ENCODE results near the gene PRICKLE4.

PRICKLE4 gene

DNA sequence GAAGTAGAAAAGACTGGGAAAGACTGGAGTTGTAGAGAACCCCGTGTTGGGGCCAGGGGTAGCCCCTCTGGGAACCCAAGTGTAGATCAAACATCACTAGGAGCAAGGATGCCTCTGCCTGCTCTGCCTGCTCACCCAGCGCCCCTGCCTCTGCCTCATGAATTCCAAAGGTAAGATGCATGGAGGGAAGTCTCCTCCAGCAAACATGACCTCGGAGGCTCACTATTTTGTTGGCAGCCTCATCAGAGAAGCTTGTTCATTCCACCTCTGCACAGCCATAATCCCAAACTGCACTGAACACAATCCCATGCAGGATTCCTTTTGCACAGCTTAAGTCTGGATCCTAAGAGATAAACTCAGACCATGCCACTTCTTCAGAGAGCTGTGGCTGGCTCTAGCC is 5.7 kb upstream of the PRICKLE4 start:
- no peak for DNase-seq

DNA sequence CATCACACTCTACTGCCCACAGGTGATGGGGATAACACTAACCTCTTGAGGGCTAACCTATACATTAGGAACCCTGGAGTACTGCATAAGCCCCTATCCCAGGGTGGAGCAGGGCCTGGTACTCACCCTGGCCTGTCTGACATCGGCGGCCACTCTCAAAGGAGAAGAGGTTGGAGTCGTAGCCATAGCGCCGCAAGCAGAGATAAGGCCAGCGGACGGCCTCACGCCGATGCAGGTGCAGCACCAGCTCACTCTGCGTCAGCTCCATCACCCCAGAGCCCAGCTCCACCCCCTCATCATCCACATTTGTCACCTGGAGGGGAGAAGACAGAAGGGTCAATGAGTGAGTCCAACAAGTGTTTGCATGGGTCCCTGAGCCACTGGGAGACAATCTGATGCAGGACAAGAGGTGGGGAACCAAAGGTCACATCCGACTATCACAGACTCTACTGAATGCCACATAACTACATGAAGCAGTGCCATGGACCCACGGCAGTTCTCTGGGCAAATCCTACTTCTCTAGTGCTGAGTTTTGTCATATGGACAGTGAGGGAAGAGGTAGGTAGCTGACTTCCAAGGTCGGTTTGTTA is 5.2 kb upstream of the PRICKLE4 start:
- no peak for DNase-seq

DNA sequence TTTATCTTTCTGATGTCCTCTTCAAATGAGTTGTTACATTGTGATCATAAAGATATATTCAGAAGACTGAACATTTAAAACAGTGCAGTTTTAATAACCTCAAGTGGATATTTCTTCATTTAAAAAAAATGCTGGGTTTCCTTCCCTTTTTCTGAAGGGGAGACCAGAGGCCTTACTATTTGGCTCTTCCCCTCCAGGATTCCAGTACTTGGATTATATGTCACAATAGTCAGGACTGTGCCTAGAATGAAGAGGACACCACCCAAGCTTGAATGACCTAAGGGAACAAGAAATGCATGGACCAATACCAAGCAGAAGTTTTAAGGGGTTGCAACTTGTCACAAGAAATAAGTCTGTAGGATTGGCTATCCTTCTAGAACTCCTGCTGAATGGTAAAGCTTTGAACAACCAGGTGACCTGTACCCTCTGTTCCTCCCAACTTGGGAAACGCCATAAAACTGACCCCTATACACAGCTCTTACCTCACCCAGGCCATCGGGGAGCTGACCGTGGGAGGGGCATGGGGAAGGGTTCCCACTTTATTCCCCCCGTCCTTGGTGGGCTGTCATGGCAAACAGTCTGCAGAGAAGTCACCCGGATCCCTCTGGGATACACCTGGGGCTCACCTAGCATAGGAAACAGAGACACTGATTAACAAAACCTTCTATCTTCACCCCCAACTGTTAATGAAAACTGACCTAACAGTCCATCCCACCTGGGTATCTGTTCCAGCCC is 2.9 kb upstream of the PRICKLE4 start:
- DNase-seq: no peak

DNA sequence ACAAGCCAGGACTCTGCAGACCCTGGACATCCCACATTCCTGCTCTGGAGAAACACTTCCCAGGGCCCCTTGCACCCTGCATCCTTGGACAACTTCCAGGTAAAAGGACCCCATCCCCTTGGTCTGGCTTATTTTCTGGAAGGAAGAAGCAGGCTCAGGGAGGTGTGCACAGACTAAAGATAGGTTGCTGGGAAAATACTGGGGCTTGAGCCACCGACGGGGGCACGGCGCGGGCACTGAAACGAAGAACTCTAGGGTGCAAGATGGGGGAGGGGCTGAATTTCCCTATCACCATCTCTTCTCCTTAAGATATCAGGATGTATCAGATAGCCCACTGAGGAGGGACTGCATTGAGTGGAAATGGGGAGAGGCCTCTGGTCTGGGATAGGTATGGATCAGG is 1.7 kb upstream of the PRICKLE4 start:
- DNase-seq: no peak

DNA sequence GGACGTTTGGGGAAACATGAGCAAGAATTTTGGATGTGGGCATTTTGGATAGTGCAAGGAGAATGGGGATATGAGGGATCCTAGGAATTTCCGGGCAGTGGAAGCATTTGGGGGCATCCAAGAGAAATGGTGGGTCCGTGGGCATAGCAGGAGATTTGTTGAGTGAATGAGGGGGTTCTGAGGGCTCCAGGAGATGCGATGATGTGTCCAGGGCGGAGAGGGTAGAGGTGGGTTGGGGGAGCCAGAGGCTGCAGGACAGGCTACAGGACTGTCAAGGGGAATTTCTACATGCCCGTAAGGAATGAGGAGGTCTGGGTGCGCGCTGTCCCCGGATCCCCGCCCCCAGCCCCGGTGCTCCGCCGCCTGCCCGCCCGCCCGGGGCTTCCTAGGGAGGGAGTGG is 1.2 kb upstream of the PRICKLE4 start:
- no peak for DNase-seq

DNA sequence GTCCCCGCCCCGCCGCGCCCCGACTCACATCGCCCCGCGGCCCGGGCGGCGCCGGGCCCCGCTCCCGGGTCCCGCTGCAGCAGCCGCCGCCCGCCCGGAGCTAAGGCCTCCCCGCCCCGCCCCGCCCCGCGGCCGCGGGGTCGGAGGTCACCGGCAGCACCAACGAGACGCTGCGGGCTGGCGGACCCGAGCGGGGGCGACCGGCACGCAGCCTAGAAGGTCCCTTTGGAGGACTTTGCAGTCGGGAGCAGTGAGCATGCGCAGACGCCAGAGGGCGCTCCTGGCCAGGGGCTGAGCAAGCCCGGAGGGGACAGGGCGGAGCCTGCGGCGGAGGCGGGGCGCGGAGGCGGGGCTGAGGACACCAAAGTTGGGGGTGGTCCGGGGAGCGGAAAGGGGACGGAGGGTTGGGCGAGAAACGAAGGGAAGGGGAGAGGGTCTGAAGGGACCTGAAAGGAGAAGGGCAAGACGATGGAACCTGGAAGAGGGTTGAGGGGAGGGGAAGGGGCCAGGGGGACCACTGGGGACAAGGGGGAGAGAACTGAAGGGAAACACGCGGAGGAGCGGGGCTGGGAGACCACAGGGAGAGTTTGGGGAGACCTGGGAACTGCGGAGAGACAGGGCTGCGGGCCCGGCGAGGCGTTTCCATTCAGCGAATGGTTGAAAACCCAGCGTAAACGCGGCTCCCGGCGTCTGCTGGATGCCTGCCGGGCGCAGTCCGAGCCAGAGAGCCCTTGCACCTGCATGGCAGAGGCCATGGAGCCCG is 613 bp upstream of the PRICKLE4 start, which contains the start of gene FRS3:
Gene FRS3, minus strand, starts transcription at position 113 of the 763 bp plus-strand sequence. CDS start 2,913 bp downstream, outside the sequence.
- DNase-seq: peak; percentile 100

DNA sequence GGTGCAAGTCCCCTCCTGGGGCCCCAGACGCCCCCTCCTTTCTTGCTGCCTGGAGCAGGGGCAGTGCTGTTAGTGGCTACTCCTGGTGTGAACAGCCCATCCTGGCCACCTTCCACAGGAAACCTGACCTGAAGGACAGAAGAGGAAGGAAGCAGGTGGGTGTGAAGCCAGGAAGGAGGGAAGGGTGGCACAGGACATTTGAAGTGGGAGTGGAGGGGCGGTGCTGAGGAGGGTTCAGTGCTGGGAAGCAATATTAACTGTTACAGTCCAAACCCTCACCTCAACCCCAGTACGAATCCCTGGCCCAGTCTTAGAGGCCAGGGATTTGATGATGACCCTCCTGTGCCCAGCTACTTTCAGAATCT is 766 bp downstream of the PRICKLE4 start:
- no peak for DNase-seq

DNA sequence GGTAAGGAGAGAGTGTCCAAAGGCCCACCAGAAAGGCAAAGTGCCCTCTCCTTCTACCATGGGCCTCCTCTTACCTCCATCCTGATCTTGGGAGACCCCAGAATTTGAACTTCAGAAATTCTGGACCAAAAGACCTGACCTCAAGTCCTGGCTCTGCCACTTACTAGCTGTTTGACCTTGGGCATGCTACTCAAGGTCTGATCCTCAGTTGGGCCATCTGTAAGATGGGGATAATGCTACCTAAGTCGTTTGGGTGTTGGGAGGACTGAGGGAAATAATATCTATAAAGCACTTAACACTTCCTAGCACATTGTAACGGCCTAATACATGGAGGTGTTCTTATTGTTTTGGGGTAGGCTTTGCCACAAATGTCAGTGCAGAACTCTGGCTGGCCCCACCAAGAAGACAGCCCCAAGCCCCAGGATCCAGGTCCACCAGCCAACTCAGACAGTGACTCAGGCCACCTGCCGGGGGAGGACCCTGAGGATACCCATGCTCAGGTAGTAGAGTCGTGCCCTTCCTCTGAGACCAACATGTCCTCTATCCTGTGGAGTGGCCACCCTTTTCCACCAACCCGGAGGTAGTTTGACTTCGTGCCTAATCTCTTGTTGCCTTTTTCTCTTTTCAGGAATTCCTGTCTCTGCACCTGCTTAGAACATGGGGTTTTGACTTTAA is 2.7 kb downstream of the PRICKLE4 start:
- DNase-seq: no peak

DNA sequence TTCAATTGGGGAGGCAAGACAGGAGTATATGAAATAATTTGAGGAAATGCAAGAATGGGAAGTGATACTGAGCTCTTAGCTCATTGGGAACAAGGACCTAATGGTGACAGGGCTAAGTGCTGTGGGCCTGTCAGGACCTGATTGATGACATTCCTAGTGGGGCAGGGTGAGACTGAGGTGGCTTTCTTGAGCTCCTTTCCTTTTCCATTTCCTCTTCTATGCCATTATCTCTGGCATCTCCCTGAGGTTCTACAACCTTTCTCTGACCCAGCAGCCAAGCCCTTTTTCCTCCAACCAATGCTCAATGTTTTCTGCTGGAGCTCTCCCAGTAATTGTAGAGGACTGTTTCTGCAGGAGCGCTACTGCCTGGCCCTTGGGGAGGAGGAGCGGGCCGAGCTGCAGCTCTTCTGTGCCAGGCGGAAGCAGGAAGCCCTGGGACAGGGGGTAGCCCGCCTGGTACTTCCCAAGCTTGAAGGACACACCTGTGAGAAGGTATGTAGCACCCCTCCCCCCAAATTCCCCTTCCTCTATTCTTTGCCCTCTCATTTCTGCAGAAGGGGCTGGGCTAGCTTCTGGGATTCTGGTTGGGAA is 4.1 kb downstream of the PRICKLE4 start:
- DNase-seq: no peak

DNA sequence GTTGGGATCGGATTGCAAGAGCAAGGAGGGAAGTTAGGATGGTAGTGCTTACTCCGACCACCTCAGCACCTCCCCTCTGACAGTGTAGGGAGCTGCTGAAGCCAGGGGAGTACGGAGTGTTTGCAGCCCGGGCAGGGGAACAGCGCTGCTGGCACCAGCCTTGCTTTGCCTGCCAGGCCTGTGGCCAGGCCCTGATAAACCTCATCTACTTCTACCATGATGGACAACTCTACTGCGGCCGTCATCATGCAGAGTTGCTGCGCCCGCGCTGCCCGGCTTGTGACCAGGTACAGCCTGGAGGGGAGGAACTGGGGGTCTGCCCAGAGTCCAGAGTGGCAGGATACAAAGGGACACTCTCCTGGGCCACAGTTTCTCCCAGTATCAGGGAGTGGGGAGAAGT is 4.7 kb downstream of the PRICKLE4 start:
- DNase-seq: no peak

DNA sequence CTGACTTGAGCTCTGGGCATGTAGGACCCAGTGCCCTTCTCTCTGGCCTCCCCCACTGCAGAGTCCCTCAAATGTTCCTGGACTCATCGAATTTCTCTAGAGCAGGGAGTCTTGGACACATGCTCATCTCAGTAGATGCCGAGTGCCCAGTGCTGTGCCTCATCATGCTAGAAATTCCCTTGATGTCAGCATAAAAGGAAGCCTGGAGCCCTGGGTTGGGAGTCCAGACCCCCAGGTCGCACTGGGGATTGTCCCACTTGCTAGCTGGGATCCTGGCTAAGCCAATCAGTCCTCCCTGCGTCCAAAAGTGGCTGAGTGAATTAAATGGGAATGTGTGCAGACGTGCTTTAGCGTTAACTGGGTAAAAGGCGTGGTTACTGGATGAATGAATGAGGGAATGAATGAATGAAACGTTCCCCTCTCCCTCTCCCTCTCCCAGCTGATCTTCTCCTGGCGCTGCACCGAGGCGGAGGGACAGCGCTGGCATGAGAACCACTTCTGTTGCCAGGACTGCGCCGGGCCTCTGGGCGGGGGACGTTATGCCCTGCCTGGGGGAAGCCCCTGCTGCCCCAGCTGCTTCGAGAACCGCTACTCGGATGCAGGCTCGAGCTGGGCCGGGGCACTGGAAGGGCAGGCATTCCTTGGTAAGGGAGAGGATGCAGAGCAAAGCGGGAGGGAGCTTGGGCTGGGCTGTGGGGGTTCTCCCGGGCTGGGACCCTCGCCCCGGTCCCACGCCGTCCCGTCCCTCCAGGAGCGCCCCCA is 5.3 kb downstream of the PRICKLE4 start:
- peak in 1 of 2 experiments; percentile 25 for DNase-seq

DNA sequence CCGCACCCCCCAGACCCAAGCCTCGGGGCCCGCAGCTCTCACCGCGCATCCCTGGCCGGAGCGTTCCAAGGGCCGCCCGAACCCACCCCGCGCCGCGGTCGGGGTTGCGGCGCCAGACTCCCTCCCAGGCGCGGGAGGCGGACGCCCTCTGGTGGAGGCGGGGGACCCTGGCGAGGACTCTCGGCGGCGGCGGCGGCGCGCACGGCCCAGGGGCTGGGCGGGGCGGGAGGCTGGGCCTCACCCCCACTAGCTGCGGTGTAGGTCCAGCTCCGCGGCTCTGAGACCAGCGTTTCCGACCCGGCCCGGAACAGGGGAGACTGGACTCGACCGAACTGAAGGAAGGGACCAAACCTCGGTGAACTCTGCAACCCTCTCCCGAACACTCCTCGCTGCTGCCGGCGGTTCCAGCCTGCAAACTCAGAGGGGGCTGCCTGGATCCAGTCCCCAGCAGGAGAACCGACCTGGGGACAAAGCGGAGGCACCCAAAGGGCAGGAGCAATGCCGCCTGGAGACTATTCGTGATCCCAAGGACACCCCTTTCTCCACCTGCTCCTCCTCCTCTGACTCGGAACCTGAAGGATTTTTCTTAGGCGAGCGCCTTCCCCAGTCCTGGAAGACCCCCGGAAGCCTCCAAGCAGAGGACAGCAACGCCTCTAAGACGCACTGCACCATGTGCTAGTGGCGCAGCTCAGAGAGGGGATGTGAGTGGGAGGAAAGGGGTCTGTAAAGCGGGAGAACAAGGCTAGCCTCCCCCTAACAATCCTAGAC is 6.1 kb downstream of the PRICKLE4 start:
- peak; percentile 90 to 91 for DNase-seq

DNA sequence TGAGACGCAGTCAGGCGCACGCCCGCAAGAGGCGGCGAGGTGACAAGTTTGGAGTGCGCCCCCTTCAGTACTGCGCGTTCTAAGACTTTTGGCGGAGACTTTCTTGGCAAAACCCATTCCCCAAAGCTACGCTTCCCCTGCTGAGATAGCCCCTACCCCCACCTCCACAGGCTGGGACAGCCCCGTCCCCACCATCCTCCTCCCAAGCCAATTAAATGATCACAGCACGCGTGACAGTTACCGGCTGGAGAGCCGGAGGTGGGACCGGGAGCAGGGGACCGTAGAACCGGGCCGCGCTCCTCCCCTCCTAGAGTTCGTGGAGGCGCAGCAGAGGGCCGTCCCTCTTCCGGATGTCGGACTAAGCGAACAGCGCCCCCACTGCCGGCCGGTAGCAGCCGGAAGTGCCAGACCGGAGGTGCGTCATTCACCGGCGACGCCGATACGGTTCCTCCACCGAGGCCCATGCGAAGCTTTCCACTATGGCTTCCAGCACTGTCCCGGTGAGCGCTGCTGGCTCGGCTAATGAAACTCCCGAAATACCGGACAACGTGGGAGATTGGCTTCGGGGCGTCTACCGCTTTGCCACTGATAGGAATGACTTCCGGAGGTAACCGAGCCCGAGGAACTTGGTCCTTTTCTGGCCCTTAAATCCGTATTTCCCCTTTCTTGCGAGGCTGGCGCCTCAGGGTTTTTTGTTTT is 6.8 kb downstream of the PRICKLE4 start, which contains the start of gene TOMM6:
Gene TOMM6, plus strand, starts transcription at position 476 of the 699 bp plus-strand sequence. Its CDS starts 4 bp downstream, at position 480.
- DNase-seq: peak; percentile 95 to 96

DNA sequence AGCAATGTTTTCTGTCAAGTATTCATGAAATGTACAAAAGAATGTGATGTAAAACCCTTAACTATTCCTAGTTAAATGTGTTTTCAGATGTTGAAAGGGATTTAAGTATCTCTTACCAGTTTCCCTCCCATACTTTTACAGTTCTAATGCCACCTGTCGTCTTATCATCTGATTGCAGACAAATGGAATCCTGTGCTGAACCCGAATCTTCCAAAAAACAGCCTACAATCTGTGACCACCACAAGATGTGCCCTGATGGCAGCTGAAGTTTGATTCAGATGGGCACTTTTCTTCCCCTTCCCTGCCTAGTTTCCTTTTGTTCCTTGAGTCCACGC is 8.8 kb downstream of the PRICKLE4 start:
- DNase-seq: no peak

DNA sequence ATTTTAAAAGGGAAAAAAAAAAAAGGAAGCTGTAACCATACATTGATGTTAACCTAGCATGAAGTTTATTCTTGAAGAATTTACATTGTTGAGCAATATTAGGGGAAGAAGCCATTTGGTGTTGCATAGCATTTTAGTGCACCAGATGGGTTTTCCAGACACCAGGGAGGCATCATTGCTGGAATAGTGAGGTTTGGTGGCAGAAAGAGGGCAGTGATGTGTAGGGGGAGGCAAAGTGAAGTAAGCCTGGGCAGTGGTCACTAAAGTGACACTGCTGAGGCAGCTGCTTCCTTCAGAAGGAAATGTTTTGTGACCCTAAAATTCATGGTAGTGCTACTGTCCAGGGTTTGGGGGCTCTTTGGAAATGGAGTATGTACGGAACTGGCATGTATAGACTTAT is 9.5 kb downstream of the PRICKLE4 start:
- DNase-seq: no peak

DNA sequence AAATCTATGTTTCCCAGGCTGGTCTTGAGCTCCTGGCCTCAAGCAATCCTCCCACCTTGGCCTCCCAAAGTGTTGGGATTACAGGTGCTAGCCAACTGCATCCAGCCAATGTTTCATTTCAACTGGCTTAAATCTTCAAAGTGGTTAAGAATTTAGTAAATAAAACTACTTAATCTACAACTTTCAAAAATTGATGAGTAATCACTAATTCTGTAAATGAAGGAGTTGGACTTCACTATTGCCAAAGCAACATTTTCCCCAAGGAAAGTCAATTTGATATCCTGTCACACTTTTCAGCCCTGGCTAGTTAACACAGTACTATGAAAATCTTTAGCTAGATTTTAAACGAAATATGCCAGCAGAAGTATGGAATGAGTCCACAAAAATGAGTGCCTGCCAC is 10.7 kb downstream of the PRICKLE4 start:
- DNase-seq: no peak

DNA sequence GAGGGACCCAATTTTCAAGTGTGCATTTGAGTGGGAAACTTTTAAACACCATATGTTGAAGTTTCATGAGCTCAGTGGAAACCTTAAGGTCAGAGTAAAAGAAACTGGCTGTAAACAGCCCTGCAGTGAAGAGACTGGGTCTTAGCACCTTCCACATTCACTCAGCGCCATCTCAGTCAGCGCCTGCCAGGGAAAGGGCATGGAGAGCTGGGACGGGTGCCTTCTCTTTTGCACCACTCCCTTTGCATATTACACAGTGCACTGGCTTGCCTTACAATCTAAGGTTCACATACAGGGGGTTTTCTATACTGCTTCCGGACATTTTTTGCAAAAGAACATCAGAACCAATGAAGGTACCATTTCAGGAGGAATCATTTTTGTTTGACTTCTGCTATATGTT is 11.4 kb downstream of the PRICKLE4 start:
- no peak for DNase-seq

DNA sequence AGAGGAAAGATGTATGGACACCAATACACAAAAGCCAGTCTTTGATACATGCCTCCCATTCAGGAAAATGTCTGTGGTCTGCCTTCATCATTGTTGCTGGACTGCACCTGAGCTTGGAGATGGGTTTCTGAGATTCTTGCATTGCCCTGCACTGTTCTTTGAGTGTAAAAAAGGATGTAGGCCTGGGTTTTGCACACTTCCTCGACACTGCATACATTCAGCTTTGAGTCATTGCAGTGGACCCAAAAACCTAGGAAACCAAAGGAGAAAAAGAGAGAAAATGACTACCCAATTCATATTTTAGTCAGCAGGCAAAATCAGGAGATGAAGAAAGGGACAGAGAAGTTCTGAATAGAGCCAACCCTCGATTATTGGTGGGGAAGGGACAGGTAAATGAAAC is 15.9 kb downstream of the PRICKLE4 start:
- no peak for DNase-seq

DNA sequence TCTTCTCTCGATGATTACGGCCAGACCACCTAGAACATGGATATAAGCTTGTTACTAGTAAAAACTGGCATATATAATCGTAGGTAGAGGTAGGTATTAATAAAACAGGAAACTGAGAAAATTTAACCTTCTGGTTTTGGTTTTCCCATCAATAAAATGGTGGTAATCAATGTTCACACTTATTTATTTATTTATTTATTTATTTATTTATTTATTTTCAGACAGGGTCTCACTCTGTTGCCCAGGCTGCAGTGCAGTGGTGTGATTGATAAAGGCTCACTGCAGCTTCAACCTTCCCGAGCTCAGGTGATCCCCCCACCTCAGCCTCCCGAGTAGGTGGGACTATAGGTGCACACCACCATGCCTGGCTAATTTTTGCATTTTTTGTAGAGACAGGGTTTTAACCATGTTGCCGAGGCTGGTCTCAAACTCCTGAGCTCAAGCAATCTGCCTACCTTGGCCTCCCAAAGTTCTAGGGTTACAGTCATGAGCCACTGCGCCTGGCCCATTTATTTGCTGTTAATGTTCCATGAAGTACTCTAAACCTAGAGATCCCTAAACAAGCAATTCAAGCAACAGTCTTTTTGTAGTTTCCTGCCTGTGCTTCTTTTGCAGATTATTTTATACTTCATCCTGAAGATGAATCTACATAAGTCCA is 18.4 kb downstream of the PRICKLE4 start:
- DNase-seq: no peak

DNA sequence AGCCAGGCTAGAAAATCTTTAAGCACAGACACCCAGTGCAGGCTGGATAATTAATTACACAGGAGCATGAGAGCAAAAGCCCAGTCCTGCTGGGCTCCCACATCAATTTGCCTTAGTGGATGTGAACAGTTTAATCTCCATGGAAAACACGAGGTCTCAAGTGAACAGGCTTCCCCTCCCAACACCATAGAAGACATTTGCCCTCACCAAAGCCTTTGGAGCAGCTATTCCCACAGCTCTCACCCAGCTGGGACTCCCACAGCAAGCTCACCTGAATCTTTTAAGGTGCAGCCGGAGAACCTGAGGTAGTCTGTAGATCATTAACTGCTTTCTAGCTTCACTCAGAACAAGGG is 19.0 kb downstream of the PRICKLE4 start:
- no peak for DNase-seq

Measured in activated CD4-positive, alpha-beta T cell treated with anti-CD3 and anti-CD28 coated beads, Interleukin-2, amount 50 U/mL, for 48 hours (primary cell).